ENCODE data around the gene CBFB.
"Not testable (repeated sequence)": the region's sequence is repeated elsewhere in the genome, so short reads cannot be mapped to it uniquely, and the experiment has no call there.

Gene CBFB

DNA sequence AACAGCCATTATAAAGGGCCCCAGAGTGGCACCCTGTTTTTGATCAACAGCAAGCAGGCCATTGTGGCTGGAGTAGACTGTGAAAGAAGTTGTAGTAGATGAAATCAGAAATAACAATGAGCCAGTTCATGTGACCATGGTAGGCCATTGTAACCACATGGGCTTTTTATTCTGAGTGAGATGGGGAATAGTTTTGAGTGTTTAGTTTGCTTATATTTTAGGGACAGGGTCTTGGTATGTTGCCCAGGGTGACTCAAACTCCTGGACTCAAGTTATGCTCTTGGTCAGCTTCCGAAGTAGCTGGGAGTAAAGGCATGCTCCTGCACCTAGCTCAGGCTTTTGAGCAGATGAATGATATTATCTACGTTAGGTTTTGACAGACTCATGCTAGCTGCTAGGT is 12.0 kb downstream of the CBFB start:
- Histone ChIP-seq H3K36me3 (ENCODE audit: control insufficient read depth, insufficient read depth, low read length) (no peaks in the 10 kb centered on the region), H3K4me1 (ENCODE audit: control insufficient read depth, insufficient read depth, low read length) (peaks cover 4% of the 10 kb centered on the region), H3K4me3 (ENCODE audit: insufficient read depth, low read depth, low read length) (no peak overlapping the region), H3K27me3 (ENCODE audit: control insufficient read depth, insufficient read depth, low read length, poor library complexity, severe bottlenecking) (no peaks in the 10 kb centered on the region), H3K9me3 (ENCODE audit: control insufficient read depth, low read length) (no peaks in the 10 kb centered on the region), H3K27ac (ENCODE audit: insufficient read depth, low read depth, low read length, poor library complexity, severe bottlenecking) (no peak overlapping the region)
- WGBS, 2 experiments: 91 to 96% methylated on average over 2 of the region's 2 CpGs

- not testable (repeated sequence) for H3K9me3 ChIP-seq (ENCODE audit: control insufficient read depth, low read length); H3K27me3 ChIP-seq (ENCODE audit: control insufficient read depth, insufficient read depth, low read length, poor library complexity, severe bottlenecking); H3K36me3 ChIP-seq (ENCODE audit: control insufficient read depth, insufficient read depth, low read length); H3K4me1 ChIP-seq (ENCODE audit: control insufficient read depth, insufficient read depth, low read length); H3K4me3 ChIP-seq (ENCODE audit: insufficient read depth, low read depth, low read length); H3K27ac ChIP-seq (ENCODE audit: insufficient read depth, low read depth, low read length, poor library complexity, severe bottlenecking)
- WGBS, 2 experiments: 93 to 97% methylated on average over 4 of the region's 4 CpGs
Measured at GRCh38 chr16:67041520-67041919, 12.6 kb downstream of the CBFB start.

DNA sequence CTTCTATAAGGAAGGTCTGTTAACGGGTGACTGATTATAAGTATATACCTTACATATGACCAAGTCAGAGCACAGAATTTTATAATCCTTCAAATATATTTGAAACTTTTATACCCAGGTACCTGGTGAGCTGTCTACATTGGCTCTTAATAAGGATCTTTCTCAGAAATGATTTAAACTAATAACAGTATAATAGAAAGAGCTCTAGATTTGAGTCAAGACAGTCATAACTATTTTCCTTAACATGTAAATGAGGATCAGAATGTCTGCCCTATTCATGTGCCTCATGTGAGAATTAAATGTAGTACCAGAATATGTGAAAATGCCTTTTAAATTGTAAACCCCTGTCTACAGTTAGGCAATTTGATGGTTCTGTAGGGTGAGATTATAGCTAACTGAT is 14.5 kb downstream of the CBFB start:
- Histone ChIP-seq H3K9me3 (ENCODE audit: control insufficient read depth, low read length) (no peaks in the 10 kb centered on the region), H3K4me1 (ENCODE audit: control insufficient read depth, insufficient read depth, low read length) (peaks cover 4% of the 10 kb centered on the region), H3K27ac (ENCODE audit: insufficient read depth, low read depth, low read length, poor library complexity, severe bottlenecking) (no peak overlapping the region), H3K36me3 (ENCODE audit: control insufficient read depth, insufficient read depth, low read length) (no peaks in the 10 kb centered on the region), H3K27me3 (ENCODE audit: control insufficient read depth, insufficient read depth, low read length, poor library complexity, severe bottlenecking) (no peaks in the 10 kb centered on the region), H3K4me3 (ENCODE audit: insufficient read depth, low read depth, low read length) (no peak overlapping the region)
- no CpG with 5 or more reads among the region's 1 CpG for WGBS, 2 experiments

DNA sequence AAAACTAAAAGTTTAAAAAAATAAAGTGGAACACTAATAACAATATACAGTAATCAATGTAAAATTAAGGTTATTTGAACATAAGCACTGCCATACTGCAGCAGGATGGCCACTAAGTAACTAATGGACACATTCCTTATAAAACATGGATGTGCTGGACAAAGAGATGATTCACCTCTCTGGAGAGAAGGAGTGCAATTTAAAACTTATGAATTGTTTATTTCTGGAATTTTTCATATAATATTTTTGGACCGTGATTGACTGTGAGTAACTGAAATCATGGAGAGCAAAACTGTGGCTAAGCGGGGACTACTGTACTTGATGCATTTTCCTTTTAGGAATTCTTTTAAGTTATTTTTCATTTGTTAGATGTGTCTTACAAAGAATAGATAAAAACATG is 21.8 kb downstream of the CBFB start:
- Histone ChIP-seq H3K27ac (ENCODE audit: insufficient read depth, low read depth, low read length, poor library complexity, severe bottlenecking) (no peak overlapping the region), H3K27me3 (ENCODE audit: control insufficient read depth, insufficient read depth, low read length, poor library complexity, severe bottlenecking) (no peaks in the 10 kb centered on the region), H3K4me1 (ENCODE audit: control insufficient read depth, insufficient read depth, low read length) (no peaks in the 10 kb centered on the region), H3K36me3 (ENCODE audit: control insufficient read depth, insufficient read depth, low read length) (no peaks in the 10 kb centered on the region), H3K9me3 (ENCODE audit: control insufficient read depth, low read length) (no peaks in the 10 kb centered on the region), H3K4me3 (ENCODE audit: insufficient read depth, low read depth, low read length) (no peak overlapping the region)
- 97 to 100% methylated on average over 2 of the region's 2 CpGs for WGBS, 2 experiments

DNA sequence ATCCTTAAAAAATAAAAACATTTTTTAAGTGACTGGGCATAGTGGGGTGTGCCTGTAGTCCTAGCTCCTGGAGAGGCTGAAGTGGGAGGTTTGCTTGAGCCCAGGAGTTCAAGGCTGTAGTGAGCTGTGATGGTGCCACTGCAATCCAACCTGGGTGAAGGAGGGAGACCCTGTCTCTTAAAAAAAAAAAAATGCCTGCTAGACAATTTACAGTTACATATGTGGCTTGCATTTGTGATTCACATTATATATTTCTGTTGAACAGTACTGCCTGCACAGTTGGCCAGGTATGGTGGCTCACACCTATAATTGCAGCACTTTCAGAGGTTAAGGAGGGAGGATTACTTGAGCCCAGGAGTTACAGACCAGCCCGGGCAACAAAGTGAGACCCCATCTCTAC is 23.4 kb downstream of the CBFB start:
- no peak overlapping the region for H3K27ac ChIP-seq (ENCODE audit: insufficient read depth, low read depth, low read length, poor library complexity, severe bottlenecking)
- H3K9me3 ChIP-seq (ENCODE audit: control insufficient read depth, low read length): no peaks in the 10 kb centered on the region
- no peaks in the 10 kb centered on the region for H3K36me3 ChIP-seq (ENCODE audit: control insufficient read depth, insufficient read depth, low read length)
- H3K27me3 ChIP-seq (ENCODE audit: control insufficient read depth, insufficient read depth, low read length, poor library complexity, severe bottlenecking): no peaks in the 10 kb centered on the region
- H3K4me3 ChIP-seq (ENCODE audit: insufficient read depth, low read depth, low read length): no peak overlapping the region
- 91 to 95% methylated on average over 1 of the region's 1 CpG for WGBS, 2 experiments
- no peaks in the 10 kb centered on the region for H3K4me1 ChIP-seq (ENCODE audit: control insufficient read depth, insufficient read depth, low read length)

GRCh38 chr16:67053767-67054334 is 24.9 kb downstream of the CBFB start:
- Histone ChIP-seq H3K36me3 (ENCODE audit: control insufficient read depth, insufficient read depth, low read length) (no peaks in the 10 kb centered on the region), H3K27ac (ENCODE audit: insufficient read depth, low read depth, low read length, poor library complexity, severe bottlenecking) (no peak overlapping the region), H3K4me3 (ENCODE audit: insufficient read depth, low read depth, low read length) (no peak overlapping the region)

DNA sequence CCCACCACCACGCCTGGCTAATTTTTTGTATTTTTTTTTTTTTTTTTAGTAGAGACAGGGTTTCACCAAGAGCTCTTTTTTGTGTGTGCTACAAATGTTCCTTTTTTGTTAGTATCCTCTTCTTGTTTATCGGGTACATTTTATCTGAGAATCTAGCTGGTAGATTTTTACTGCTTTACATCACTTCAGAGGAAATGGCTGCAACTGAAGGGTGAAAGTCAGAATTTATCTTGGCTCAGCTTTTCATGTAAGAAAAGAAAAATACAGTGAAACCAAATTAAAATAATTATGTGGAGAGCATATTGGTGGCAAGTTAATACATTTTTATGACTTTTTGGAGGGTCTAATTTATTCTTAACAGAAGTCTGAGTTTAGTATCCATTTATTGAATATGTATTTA is 26.0 kb downstream of the CBFB start:
- Histone ChIP-seq H3K27ac (ENCODE audit: insufficient read depth, low read depth, low read length, poor library complexity, severe bottlenecking) (no peak overlapping the region), H3K4me3 (ENCODE audit: insufficient read depth, low read depth, low read length) (no peak overlapping the region), H3K36me3 (ENCODE audit: control insufficient read depth, insufficient read depth, low read length) (no peaks in the 10 kb centered on the region), H3K4me1 (ENCODE audit: control insufficient read depth, insufficient read depth, low read length) (no peaks in the 10 kb centered on the region), H3K9me3 (ENCODE audit: control insufficient read depth, low read length) (no peaks in the 10 kb centered on the region), H3K27me3 (ENCODE audit: control insufficient read depth, insufficient read depth, low read length, poor library complexity, severe bottlenecking) (no peaks in the 10 kb centered on the region)
- WGBS, 2 experiments: 90 to 94% methylated on average over 2 of the region's 2 CpGs

More at GRCh38 chr16:67053767-67054334, 24.9 kb downstream of the CBFB start:
- H3K27me3 ChIP-seq (ENCODE audit: control insufficient read depth, insufficient read depth, low read length, poor library complexity, severe bottlenecking): no peaks in the 10 kb centered on the region
- no peaks in the 10 kb centered on the region for H3K4me1 ChIP-seq (ENCODE audit: control insufficient read depth, insufficient read depth, low read length)
- H3K9me3 ChIP-seq (ENCODE audit: control insufficient read depth, low read length): no peaks in the 10 kb centered on the region
- 91 to 97% methylated on average over 4 of the region's 4 CpGs for WGBS, 2 experiments

- H3K4me3 ChIP-seq (ENCODE audit: insufficient read depth, low read depth, low read length): no peak overlapping the region
- H3K4me1 ChIP-seq (ENCODE audit: control insufficient read depth, insufficient read depth, low read length): no peaks in the 10 kb centered on the region
- no peaks in the 10 kb centered on the region for H3K36me3 ChIP-seq (ENCODE audit: control insufficient read depth, insufficient read depth, low read length)
- H3K27me3 ChIP-seq (ENCODE audit: control insufficient read depth, insufficient read depth, low read length, poor library complexity, severe bottlenecking): no peaks in the 10 kb centered on the region
- 95 to 98% methylated on average over 3 to 4 of the region's 4 CpGs for WGBS, 2 experiments
- no peaks in the 10 kb centered on the region for H3K9me3 ChIP-seq (ENCODE audit: control insufficient read depth, low read length)
- H3K27ac ChIP-seq (ENCODE audit: insufficient read depth, low read depth, low read length, poor library complexity, severe bottlenecking): no peak overlapping the region
Measured at GRCh38 chr16:67055712-67056487, 27.0 kb downstream of the CBFB start.

- Histone ChIP-seq H3K27me3 (ENCODE audit: control insufficient read depth, insufficient read depth, low read length, poor library complexity, severe bottlenecking) (no peaks in the 10 kb centered on the region), H3K4me1 (ENCODE audit: control insufficient read depth, insufficient read depth, low read length) (no peaks in the 10 kb centered on the region), H3K36me3 (ENCODE audit: control insufficient read depth, insufficient read depth, low read length) (peaks cover 3% of the 10 kb centered on the region), H3K9me3 (ENCODE audit: control insufficient read depth, low read length) (no peaks in the 10 kb centered on the region), H3K4me3 (ENCODE audit: insufficient read depth, low read depth, low read length) (no peak overlapping the region), H3K27ac (ENCODE audit: insufficient read depth, low read depth, low read length, poor library complexity, severe bottlenecking) (no peak overlapping the region)
- 91 to 94% methylated on average over 2 of the region's 2 CpGs for WGBS, 2 experiments
Measured at GRCh38 chr16:67063008-67063407, 34.1 kb downstream of the CBFB start.

DNA sequence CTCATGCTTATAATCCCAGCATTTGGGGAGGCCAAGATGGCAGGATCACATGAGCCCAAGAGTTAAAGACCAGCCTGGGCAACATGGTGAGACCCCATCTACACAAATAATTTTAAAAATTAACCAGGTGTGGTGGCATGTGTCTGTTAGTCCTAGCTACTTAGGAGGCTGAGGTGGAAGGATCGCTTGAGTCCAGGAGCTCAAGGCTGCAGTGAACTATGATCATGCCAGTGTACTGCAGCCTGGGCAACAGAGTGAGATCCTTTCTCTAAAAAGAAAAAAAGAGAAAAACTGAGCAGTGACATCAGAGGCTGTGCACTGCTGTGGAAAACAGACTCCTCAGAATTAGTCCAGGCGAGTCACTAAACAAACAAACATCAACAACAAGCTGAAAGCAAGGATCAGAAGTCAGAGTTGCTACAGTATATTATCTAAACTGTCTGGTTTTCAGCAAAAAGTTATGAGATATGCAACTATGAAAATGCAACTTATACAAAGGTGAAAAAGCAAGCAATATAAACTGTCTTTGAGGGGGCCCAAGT is 39.3 kb downstream of the CBFB start:
- no peak overlapping the region for H3K4me3 ChIP-seq (ENCODE audit: insufficient read depth, low read depth, low read length)
- no peaks in the 10 kb centered on the region for H3K9me3 ChIP-seq (ENCODE audit: control insufficient read depth, low read length)
- no peaks in the 10 kb centered on the region for H3K4me1 ChIP-seq (ENCODE audit: control insufficient read depth, insufficient read depth, low read length)
- no peak overlapping the region for H3K27ac ChIP-seq (ENCODE audit: insufficient read depth, low read depth, low read length, poor library complexity, severe bottlenecking)
- peaks cover 9% of the 10 kb centered on the region for H3K36me3 ChIP-seq (ENCODE audit: control insufficient read depth, insufficient read depth, low read length)
- H3K27me3 ChIP-seq (ENCODE audit: control insufficient read depth, insufficient read depth, low read length, poor library complexity, severe bottlenecking): no peaks in the 10 kb centered on the region
- WGBS, 2 experiments: 92 to 93% methylated on average over 2 of the region's 2 CpGs

Measured in ectodermal cell (in vitro differentiated cells).